SK-N-SH (cell line): ENCODE measurements around the gene FGD4. TPM values are rescaled to one million over a fixed set of nuclear protein-coding genes. Genes with fewer than 3 reads are reported as not detected.

ENCODE experiments used
- CTCF ChIA-PET: fragments of 300-600, 350-600 bp; formaldehyde crosslinking; extraction: SDS; loops from one replicate; lab custom pipeline; 2021; lab: Yijun Ruan, JAX
- POLR2A ChIA-PET: fragments of 350-600 bp; sonication (Branson Sonifier 250); formaldehyde crosslinking; extraction: SDS; loops from one replicate; lab custom pipeline; 2020; ENCODE audit warnings: antibody characterized with exemption, inconsistent platforms; lab: Yijun Ruan, JAX
- DNase-seq: peaks from one replicate; pipeline ENCODE4 v3.0.0; 2012
- H2AFZ ChIP-seq: fragments of 200-600 bp; sonication (generic); 2 replicates; pipeline ENCODE4 v1.8.1; 2016; ENCODE audit warnings: antibody characterized with exemption, mild to moderate bottlenecking, low read depth
- H3F3A ChIP-seq: fragments of 200-600 bp; sonication (generic); replicated peaks from 2 replicates; pipeline ENCODE3; 2016; ENCODE audit warnings: antibody characterized with exemption, mild to moderate bottlenecking; ENCODE audit not compliant: insufficient read depth
- H3K27ac ChIP-seq, 2 experiments: fragments of 200-500 bp in 1 of 2; fragments of 200-600 bp in 1 of 2; sonication (Bioruptor generic) in 1 of 2; sonication (generic), shearing (Covaris generic) in 1 of 2; 2 replicates each; pipeline versions ENCODE4 v1.5.1 to v1.6.1; 2014 to 2016; ENCODE audit warnings: low read depth in 2 of 2, inconsistent platforms in 1 of 2, low read length in 1 of 2, mild to moderate bottlenecking in 1 of 2, mixed read lengths in 1 of 2
- H3K27me3 ChIP-seq: fragments of 200-600 bp; sonication (generic), shearing (Covaris generic); 2 replicates; pipeline ENCODE4 v1.6.1; 2016; ENCODE audit warnings: mixed run types; ENCODE audit not compliant: insufficient read depth
- H3K36me3 ChIP-seq, 2 experiments: fragments of 200-500 bp in 1 of 2; fragments of 200-600 bp in 1 of 2; sonication (Bioruptor generic) in 1 of 2; sonication (generic) in 1 of 2; replicated peaks in 1 of 2; 2 replicates each; pipeline versions ENCODE3 to v1.5.1; 2014 to 2016; ENCODE audit warnings: low read length in 1 of 2, mild to moderate bottlenecking in 1 of 2; ENCODE audit not compliant: insufficient read depth in 2 of 2, control insufficient read depth in 1 of 2
- H3K4me1 ChIP-seq, 2 experiments: fragments of 200-500 bp in 1 of 2; fragments of 200-600 bp in 1 of 2; sonication (Bioruptor generic) in 1 of 2; sonication (generic), shearing (Covaris generic) in 1 of 2; 2 replicates each; pipeline versions ENCODE4 v1.5.1 to v1.6.1; 2014 to 2016; ENCODE audit warnings: low read depth in 1 of 2, low read length in 1 of 2, mixed run types in 1 of 2; ENCODE audit not compliant: insufficient read depth in 2 of 2, control insufficient read depth in 1 of 2
- H3K4me2 ChIP-seq: fragments of 200-600 bp; sonication (generic), shearing (Covaris generic); 2 replicates; pipeline ENCODE4 v1.6.1; 2017; ENCODE audit warnings: mixed run types
- H3K4me3 ChIP-seq, 2 experiments: fragments of 200-500 bp in 1 of 2; fragments of 200-600 bp in 1 of 2; sonication (Bioruptor generic) in 1 of 2; sonication (generic), shearing (Covaris generic) in 1 of 2; 2 replicates each; pipeline versions ENCODE4 v1.5.1 to v1.8.1; 2014 to 2016; ENCODE audit warnings: low read depth in 2 of 2, inconsistent platforms in 1 of 2, low read length in 1 of 2, mild to moderate bottlenecking in 1 of 2, mixed read lengths in 1 of 2, moderate library complexity in 1 of 2
- H3K79me2 ChIP-seq: fragments of 200-600 bp; sonication (generic); 2 replicates; pipeline ENCODE4 v1.8.1; 2017; ENCODE audit warnings: mild to moderate bottlenecking; ENCODE audit not compliant: insufficient read depth
- H3K9ac ChIP-seq: fragments of 200-600 bp; sonication (generic); 2 replicates; pipeline ENCODE4 v1.6.1; 2017; ENCODE audit warnings: mixed run types
- H3K9me2 ChIP-seq: fragments of 200-600 bp; sonication (generic); 2 replicates; pipeline ENCODE4 v1.6.1; 2017; ENCODE audit warnings: mixed run types
- H3K9me3 ChIP-seq: fragments of 200-600 bp; sonication (generic); 2 replicates; pipeline ENCODE4 v1.6.1; 2017; ENCODE audit warnings: mixed run types, mild to moderate bottlenecking, moderate library complexity
- H4K20me1 ChIP-seq: fragments of 200-600 bp; sonication (generic); 2 replicates; pipeline ENCODE4 v1.6.1; 2017; ENCODE audit warnings: mild to moderate bottlenecking, mixed run types; ENCODE audit not compliant: insufficient read depth
- CHD2 ChIP-seq: fragments of 150-350 bp; IDR thresholded peaks from 2 replicates; pipeline ENCODE4 v1.6.1; 2018; ENCODE audit warnings: low read length; ENCODE audit not compliant: partially characterized antibody
- EP300 ChIP-seq, 2 experiments: IDR thresholded peaks; 2 replicates each; pipeline versions ENCODE4 v1.4.0 to v1.6.1; 2012; ENCODE audit warnings: borderline replicate concordance in 1 of 2, low read depth in 1 of 2, low read length in 1 of 2
- EZH2phosphoT487 ChIP-seq: fragments of 200-600 bp; sonication (generic); IDR thresholded peaks from 2 replicates; pipeline ENCODE4 v1.6.1; 2017; ENCODE audit warnings: low read depth, mixed run types, mild to moderate bottlenecking, antibody characterized with exemption, moderate library complexity, borderline replicate concordance
- GABPA ChIP-seq: IDR thresholded peaks from 2 replicates; pipeline ENCODE4 v1.4.0; 2012; ENCODE audit warnings: low read depth, mild to moderate bottlenecking
- MEF2A ChIP-seq: IDR thresholded peaks from 2 replicates; pipeline ENCODE4 v1.4.0; 2012; ENCODE audit warnings: low read depth, borderline replicate concordance
- MXI1 ChIP-seq: IDR thresholded peaks from 2 replicates; pipeline ENCODE4 v1.6.1; 2012; ENCODE audit warnings: mild to moderate bottlenecking, low read depth, low read length, improper control_type of control experiment
- RAD21 ChIP-seq: IDR thresholded peaks from 2 replicates; pipeline ENCODE4 v1.6.1; 2012; ENCODE audit warnings: mild to moderate bottlenecking, low read length
- RCOR1 ChIP-seq: fragments of 150-350 bp; IDR thresholded peaks from 2 replicates; pipeline ENCODE4 v1.6.1; 2017; ENCODE audit warnings: antibody characterized with exemption, low read length
- RFX5 ChIP-seq: IDR thresholded peaks from 2 replicates; pipeline ENCODE4 v1.6.1; 2012; ENCODE audit warnings: mild to moderate bottlenecking, improper control_type of control experiment, low read length
- TAF1 ChIP-seq: IDR thresholded peaks from 2 replicates; pipeline ENCODE4 v1.6.1; 2012; ENCODE audit warnings: low read depth, mild to moderate bottlenecking, low read length, moderate library complexity, borderline replicate concordance
- TEAD4 ChIP-seq: IDR thresholded peaks from 2 replicates; pipeline ENCODE4 v1.4.0; 2012; ENCODE audit warnings: mild to moderate bottlenecking, borderline replicate concordance; ENCODE audit not compliant: insufficient read depth
- YY1 ChIP-seq: IDR thresholded peaks from 2 replicates; pipeline ENCODE4 v1.4.0; 2012; ENCODE audit warnings: low read depth, mild to moderate bottlenecking
- WGBS: methylation state at CpG from one replicate; pipeline ENCODE4 v1.1.6; 2017; ENCODE audit warnings: low lambda C conversion rate; 5-methylcytosine and 5-hydroxymethylcytosine counted together
- polyA plus RNA-seq, 3 experiments: library from polyadenylated mRNA; depleted of rRNA; stranded (reverse); fragments of >200 nt; gene quantifications; 2 replicates each; pipeline ENCODE4 v1.2.3, GENCODE V29; 2012
- TF ChIP-seq, protein P1 (sequence below): fragments of 200-600 bp; sonication (generic); IDR thresholded peaks from 2 replicates; pipeline ENCODE4 v1.6.1; 2017; ENCODE audit warnings: antibody characterized with exemption, mild to moderate bottlenecking, moderate library complexity
- TF ChIP-seq, protein P2 (sequence below): fragments of 150-350 bp; IDR thresholded peaks from 2 replicates; pipeline ENCODE4 v1.6.1; 2017; ENCODE audit warnings: antibody characterized with exemption, low read length, low read depth, borderline replicate concordance
- TF ChIP-seq, protein P3 (sequence below): fragments of 150-350 bp; IDR thresholded peaks from 2 replicates; pipeline ENCODE4 v1.6.1; 2016; ENCODE audit warnings: mild to moderate bottlenecking, low read depth, low read length

Gene FGD4
- polyA plus RNA-seq, 1 of the 3 experiments (the other 2 are of a cell fraction) = 0.26 TPM

DNA sequence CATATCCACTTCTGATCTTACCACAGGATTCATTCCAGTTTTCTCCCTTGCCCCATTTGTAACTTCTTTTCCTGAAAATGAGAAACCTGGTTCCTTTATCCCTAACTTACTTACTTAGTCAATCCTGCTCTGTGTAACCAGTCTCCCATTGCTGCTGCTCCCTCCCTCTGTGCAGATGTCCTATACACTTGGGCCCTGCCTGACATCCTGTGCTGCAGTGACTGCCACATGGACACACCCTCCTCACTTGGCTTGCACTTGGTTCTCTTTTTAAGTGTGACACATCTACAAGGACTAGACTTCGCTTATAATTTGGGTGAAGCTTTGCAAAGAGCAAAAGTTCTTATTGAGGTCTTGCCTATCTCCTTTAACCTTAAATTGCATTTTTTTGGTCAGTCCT, 51.4 kb downstream of the FGD4 start:
- no peaks in the 10 kb centered on the region for H3K9me3 ChIP-seq
- H3K79me2 ChIP-seq = no peaks in the 10 kb centered on the region
- no peak overlapping the region for H2AFZ ChIP-seq
- ChIA-PET CTCF (interaction anchor here (1.0 to 8.3 kb wide), 3 partner anchors 197 to 304 kb away, joined by 3 to 87 read pairs (median 4); no protein-coding TSS in a partner anchor), POLR2A (no interaction called here)
- no peak overlapping the region for H3K4me2 ChIP-seq
- 58% methylated on average over 1 of the region's 1 CpG for WGBS
- no peaks in the 10 kb centered on the region for H3K9me2 ChIP-seq
- no peak overlapping the region for H3K27ac ChIP-seq
- H3K4me3 ChIP-seq = no peak overlapping the region
- peaks cover 0 to 10% of the 10 kb centered on the region in 2 experiments; a peak in 3 of 4 replicates for H3K4me1 ChIP-seq
- no peak for DNase-seq
- H3K9ac ChIP-seq = no peak overlapping the region
- no peaks in the 10 kb centered on the region for H4K20me1 ChIP-seq
- H3K36me3 ChIP-seq = no peaks in the 10 kb centered on the region
- TF ChIP-seq RAD21 = no peak
- no peak for TF ChIP-seq TEAD4
- no peak for TF ChIP-seq EP300 (IDR thresholded peaks at IDR 0.05; ENCODE audit: borderline replicate concordance in 1 of 2, low read depth in 1 of 2, low read length in 1 of 2)
- TF ChIP-seq, protein P1, sequence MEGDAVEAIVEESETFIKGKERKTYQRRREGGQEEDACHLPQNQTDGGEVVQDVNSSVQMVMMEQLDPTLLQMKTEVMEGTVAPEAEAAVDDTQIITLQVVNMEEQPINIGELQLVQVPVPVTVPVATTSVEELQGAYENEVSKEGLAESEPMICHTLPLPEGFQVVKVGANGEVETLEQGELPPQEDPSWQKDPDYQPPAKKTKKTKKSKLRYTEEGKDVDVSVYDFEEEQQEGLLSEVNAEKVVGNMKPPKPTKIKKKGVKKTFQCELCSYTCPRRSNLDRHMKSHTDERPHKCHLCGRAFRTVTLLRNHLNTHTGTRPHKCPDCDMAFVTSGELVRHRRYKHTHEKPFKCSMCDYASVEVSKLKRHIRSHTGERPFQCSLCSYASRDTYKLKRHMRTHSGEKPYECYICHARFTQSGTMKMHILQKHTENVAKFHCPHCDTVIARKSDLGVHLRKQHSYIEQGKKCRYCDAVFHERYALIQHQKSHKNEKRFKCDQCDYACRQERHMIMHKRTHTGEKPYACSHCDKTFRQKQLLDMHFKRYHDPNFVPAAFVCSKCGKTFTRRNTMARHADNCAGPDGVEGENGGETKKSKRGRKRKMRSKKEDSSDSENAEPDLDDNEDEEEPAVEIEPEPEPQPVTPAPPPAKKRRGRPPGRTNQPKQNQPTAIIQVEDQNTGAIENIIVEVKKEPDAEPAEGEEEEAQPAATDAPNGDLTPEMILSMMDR = no peak
- no peak for TF ChIP-seq MXI1
- TF ChIP-seq CHD2 = no peak
- no peak for TF ChIP-seq GABPA
- no peaks in the 10 kb centered on the region for H3F3A ChIP-seq
- H3K27me3 ChIP-seq = no peaks in the 10 kb centered on the region

DNA sequence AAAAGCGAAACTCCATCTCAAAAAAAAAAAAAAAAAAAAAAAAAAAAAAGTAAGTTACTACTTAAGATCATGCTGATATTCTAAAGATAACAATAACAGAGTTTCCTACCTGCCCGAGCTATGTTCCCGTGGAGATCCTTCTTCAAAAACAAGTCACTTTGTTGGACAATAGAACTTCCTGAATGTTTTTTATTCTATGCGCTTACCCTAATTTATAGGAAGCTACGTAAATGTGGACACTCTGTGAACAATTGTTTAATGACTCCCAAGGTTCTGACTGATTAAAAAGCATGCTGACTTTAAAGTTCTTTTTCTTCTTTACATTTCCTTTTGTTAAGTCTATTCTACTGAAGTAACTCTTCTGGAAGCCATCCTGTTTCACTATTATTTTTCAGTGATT, 52.5 kb downstream of the FGD4 start:
- DNase-seq = no peak
- H3K27ac ChIP-seq = no peak overlapping the region
- H2AFZ ChIP-seq = no peak overlapping the region
- no peak overlapping the region for H3K4me3 ChIP-seq
- CTCF ChIA-PET = interaction anchor here (1.7 to 8.3 kb wide), 2 partner anchors 206 to 219 kb away, joined by 4 to 87 read pairs; no protein-coding TSS in a partner anchor
- H4K20me1 ChIP-seq = no peaks in the 10 kb centered on the region
- H3F3A ChIP-seq = no peaks in the 10 kb centered on the region
- 92% methylated on average over 5 of the region's 5 CpGs for WGBS
- H3K4me1 ChIP-seq = peaks cover 0 to 19% of the 10 kb centered on the region in 2 experiments; a peak in 3 of 4 replicates
- no peaks in the 10 kb centered on the region for H3K36me3 ChIP-seq
- TF ChIP-seq GABPA (no peak), TAF1 (no peak), RFX5 (no peak), RCOR1 (no peak), EZH2phosphoT487 (no peak), MEF2A (no peak), RAD21 (no peak), YY1 (no peak)
- TF ChIP-seq, protein P2, sequence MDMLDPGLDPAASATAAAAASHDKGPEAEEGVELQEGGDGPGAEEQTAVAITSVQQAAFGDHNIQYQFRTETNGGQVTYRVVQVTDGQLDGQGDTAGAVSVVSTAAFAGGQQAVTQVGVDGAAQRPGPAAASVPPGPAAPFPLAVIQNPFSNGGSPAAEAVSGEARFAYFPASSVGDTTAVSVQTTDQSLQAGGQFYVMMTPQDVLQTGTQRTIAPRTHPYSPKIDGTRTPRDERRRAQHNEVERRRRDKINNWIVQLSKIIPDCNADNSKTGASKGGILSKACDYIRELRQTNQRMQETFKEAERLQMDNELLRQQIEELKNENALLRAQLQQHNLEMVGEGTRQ = no peak
- TF ChIP-seq, protein P3, sequence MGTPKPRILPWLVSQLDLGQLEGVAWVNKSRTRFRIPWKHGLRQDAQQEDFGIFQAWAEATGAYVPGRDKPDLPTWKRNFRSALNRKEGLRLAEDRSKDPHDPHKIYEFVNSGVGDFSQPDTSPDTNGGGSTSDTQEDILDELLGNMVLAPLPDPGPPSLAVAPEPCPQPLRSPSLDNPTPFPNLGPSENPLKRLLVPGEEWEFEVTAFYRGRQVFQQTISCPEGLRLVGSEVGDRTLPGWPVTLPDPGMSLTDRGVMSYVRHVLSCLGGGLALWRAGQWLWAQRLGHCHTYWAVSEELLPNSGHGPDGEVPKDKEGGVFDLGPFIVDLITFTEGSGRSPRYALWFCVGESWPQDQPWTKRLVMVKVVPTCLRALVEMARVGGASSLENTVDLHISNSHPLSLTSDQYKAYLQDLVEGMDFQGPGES = no peak
- TF ChIP-seq, all 33 proteins: peak for 0
- Histone ChIP-seq H3K9ac (no peak overlapping the region), H3K9me3 (no peaks in the 10 kb centered on the region), H3K79me2 (no peaks in the 10 kb centered on the region), H3K9me2 (no peaks in the 10 kb centered on the region), H3K27me3 (no peaks in the 10 kb centered on the region), H3K4me2 (no peak overlapping the region)
- POLR2A ChIA-PET = no interaction called here
